Glutamatergic neuron (in vitro differentiated cells): ENCODE data around the gene ABCA8. TPM values are rescaled to one million over a fixed set of nuclear protein-coding genes. Genes with fewer than 3 reads are reported as not detected.
A peak's percentile ranks its signal among the peaks of the same experiment; 100 is the strongest.
"Not testable (repeated sequence)": the region's sequence is repeated elsewhere in the genome, so short reads cannot be mapped to it uniquely, and the experiment has no call there.

Source experiments
- DNase-seq: peaks from one replicate; pipeline ENCODE4 v3.0.0; 2022
- H3K27ac Mint-ChIP-seq: one replicate; pipeline ENCODE4 v1.8.0; 2020; ENCODE audit warnings: mild to moderate bottlenecking, mixed read lengths, inconsistent platforms; ENCODE audit not compliant: unreplicated experiment
- H3K27me3 Mint-ChIP-seq: one replicate; pipeline ENCODE4 v1.8.0; 2020; ENCODE audit warnings: mild to moderate bottlenecking, moderate library complexity, mixed read lengths, inconsistent platforms; ENCODE audit not compliant: unreplicated experiment
- H3K36me3 Mint-ChIP-seq: one replicate; pipeline ENCODE4 v1.8.0; 2020; ENCODE audit warnings: mild to moderate bottlenecking, mixed read lengths, inconsistent platforms; ENCODE audit not compliant: unreplicated experiment
- H3K4me1 Mint-ChIP-seq: one replicate; pipeline ENCODE4 v1.8.0; 2020; ENCODE audit warnings: mild to moderate bottlenecking, low read depth, mixed read lengths, inconsistent platforms; ENCODE audit not compliant: unreplicated experiment
- H3K4me3 Mint-ChIP-seq: one replicate; pipeline ENCODE4 v1.8.0; 2020; ENCODE audit warnings: mild to moderate bottlenecking, mixed read lengths, inconsistent platforms; ENCODE audit not compliant: unreplicated experiment
- H3K9me3 Mint-ChIP-seq: one replicate; pipeline ENCODE4 v1.8.0; 2020; ENCODE audit warnings: mild to moderate bottlenecking, moderate library complexity, mixed read lengths, inconsistent platforms; ENCODE audit not compliant: unreplicated experiment
- total RNA-seq: library from RNA; stranded (reverse); fragmentation: NEBNext Ultra II Directional; extraction: Animal tissue kit (Norgen Biotek cat#: 25700); gene quantifications from one replicate; pipeline ENCODE4 v1.2.1, GENCODE V29; 2021; ENCODE audit not compliant: unreplicated experiment
- TF ChIP-seq, protein P1 (sequence below): fragments of 200-600 bp; sonication (generic); IDR thresholded peaks from one replicate; pipeline ENCODE4 v1.5.0; 2021; ENCODE audit not compliant: partially characterized antibody, unreplicated experiment

The ABCA8 gene
- total RNA-seq, 1 donor from 2014 or later = not detected

GRCh38 chr17:68961214-68961882, 6.2 kb upstream of the ABCA8 start:
- no peaks in the 10 kb centered on the region for H3K36me3 Mint-ChIP-seq

GRCh38 chr17:68959117-68959516, 3.9 kb upstream of the ABCA8 start:
- not testable (repeated sequence) for H3K4me3 Mint-ChIP-seq, H3K27ac Mint-ChIP-seq, H3K9me3 Mint-ChIP-seq, H3K4me1 Mint-ChIP-seq, DNase-seq, H3K36me3 Mint-ChIP-seq, H3K27me3 Mint-ChIP-seq

More at GRCh38 chr17:68961214-68961882, 6.2 kb upstream of the ABCA8 start:
- peak overlapping the region; percentile 4 for H3K27ac Mint-ChIP-seq
- H3K4me1 Mint-ChIP-seq = peaks cover 8% of the 10 kb centered on the region
- TF ChIP-seq, protein P1, sequence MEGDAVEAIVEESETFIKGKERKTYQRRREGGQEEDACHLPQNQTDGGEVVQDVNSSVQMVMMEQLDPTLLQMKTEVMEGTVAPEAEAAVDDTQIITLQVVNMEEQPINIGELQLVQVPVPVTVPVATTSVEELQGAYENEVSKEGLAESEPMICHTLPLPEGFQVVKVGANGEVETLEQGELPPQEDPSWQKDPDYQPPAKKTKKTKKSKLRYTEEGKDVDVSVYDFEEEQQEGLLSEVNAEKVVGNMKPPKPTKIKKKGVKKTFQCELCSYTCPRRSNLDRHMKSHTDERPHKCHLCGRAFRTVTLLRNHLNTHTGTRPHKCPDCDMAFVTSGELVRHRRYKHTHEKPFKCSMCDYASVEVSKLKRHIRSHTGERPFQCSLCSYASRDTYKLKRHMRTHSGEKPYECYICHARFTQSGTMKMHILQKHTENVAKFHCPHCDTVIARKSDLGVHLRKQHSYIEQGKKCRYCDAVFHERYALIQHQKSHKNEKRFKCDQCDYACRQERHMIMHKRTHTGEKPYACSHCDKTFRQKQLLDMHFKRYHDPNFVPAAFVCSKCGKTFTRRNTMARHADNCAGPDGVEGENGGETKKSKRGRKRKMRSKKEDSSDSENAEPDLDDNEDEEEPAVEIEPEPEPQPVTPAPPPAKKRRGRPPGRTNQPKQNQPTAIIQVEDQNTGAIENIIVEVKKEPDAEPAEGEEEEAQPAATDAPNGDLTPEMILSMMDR = no peak
- H3K9me3 Mint-ChIP-seq = peaks cover 6% of the 10 kb centered on the region
- peaks cover 2% of the 10 kb centered on the region for H3K27me3 Mint-ChIP-seq
- DNase-seq = peak; percentile 51
- no peak overlapping the region for H3K4me3 Mint-ChIP-seq

- TF ChIP-seq, protein P1 = no peak
- H3K27me3 Mint-ChIP-seq = peaks cover 2% of the 10 kb centered on the region
- peaks cover 6% of the 10 kb centered on the region for H3K9me3 Mint-ChIP-seq
- H3K4me3 Mint-ChIP-seq = no peak overlapping the region
- no peak for DNase-seq
- no peaks in the 10 kb centered on the region for H3K36me3 Mint-ChIP-seq
- no peak overlapping the region for H3K27ac Mint-ChIP-seq
- peaks cover 8% of the 10 kb centered on the region for H3K4me1 Mint-ChIP-seq
Observed at GRCh38 chr17:68957944-68958343, 2.8 kb upstream of the ABCA8 start.

- H3K4me3 Mint-ChIP-seq = no peak overlapping the region
Observed at GRCh38 chr17:68954146-68954896, 871 bp downstream of the ABCA8 start.

GRCh38 chr17:68953340-68953997, 1.7 kb downstream of the ABCA8 start:
- no peak overlapping the region for H3K27ac Mint-ChIP-seq
- no peaks in the 10 kb centered on the region for H3K9me3 Mint-ChIP-seq
- no peaks in the 10 kb centered on the region for H3K36me3 Mint-ChIP-seq
- peaks cover 4% of the 10 kb centered on the region for H3K4me1 Mint-ChIP-seq
- H3K4me3 Mint-ChIP-seq = no peak overlapping the region
- TF ChIP-seq, protein P1 = no peak
- no peak for DNase-seq
- H3K27me3 Mint-ChIP-seq = peaks cover 4% of the 10 kb centered on the region

More at GRCh38 chr17:68954146-68954896, 871 bp downstream of the ABCA8 start:
- no peak for DNase-seq
- no peak overlapping the region for H3K27ac Mint-ChIP-seq
- TF ChIP-seq, protein P1 = no peak
- peaks cover 4% of the 10 kb centered on the region for H3K4me1 Mint-ChIP-seq
- H3K9me3 Mint-ChIP-seq = no peaks in the 10 kb centered on the region
- H3K36me3 Mint-ChIP-seq = no peaks in the 10 kb centered on the region
- H3K27me3 Mint-ChIP-seq = peaks cover 4% of the 10 kb centered on the region
